ENCODE results near the gene ZNF141.

GRCh38 chr4:314296-314903 lies 23.2 kb upstream of the ZNF141 start:
- TF ChIP-seq POLR2AphosphoS5 (IDR thresholded peaks at IDR 0.05; ENCODE audit: low read depth, low read length) (no peak), POLR2A (IDR thresholded peaks at IDR 0.05; ENCODE audit: low read depth, low read length) (no peak), TAF1 (IDR thresholded peaks at IDR 0.05; ENCODE audit: low read depth, low read length) (no peak)
